NCI-H2107 treated with DMSO at 0.1 percent for 48 hours (cell line): Measurements from ENCODE around the gene GCDH.
"Not testable (repeated sequence)": the region's sequence is repeated elsewhere in the genome, so short reads cannot be mapped to it uniquely, and the experiment has no call there.

Source experiments
- DNase-seq: peaks from one replicate; lab custom pipeline; 2025; ENCODE audit not compliant: unreplicated experiment; lab: John Stamatoyannopoulos, UW

GCDH gene

DNA sequence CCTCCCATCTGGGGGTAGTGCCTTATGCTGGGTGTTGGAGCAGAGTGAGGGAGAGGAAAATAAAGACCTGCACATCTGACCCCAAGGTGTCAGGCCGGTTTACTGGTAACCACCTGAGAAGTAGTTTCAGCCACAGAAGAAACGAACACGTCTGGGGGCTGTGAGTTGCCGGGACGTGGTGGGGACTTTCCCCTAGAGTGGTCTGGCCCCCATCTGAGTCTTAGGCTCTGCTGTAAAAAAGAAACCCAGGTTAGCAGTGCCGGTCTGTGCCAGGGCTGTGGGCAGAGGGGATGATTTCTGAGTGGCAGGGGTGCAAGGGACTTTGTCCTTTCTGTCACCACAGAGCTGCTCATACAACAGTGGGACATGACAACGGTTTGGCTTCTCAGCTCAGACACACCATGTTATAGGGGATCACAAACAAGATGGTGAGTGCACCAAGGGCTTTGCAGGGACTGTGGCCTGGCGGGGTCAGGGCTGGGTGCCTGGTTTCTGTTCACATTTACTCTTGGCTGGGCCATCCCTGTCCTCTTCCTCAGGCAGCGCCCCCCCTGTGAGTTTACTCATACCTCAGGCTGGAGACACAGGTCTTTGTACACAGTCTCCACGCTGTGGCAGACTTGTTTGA lies 9.0 kb downstream of the GCDH start:
- DNase-seq = no peak

DNA sequence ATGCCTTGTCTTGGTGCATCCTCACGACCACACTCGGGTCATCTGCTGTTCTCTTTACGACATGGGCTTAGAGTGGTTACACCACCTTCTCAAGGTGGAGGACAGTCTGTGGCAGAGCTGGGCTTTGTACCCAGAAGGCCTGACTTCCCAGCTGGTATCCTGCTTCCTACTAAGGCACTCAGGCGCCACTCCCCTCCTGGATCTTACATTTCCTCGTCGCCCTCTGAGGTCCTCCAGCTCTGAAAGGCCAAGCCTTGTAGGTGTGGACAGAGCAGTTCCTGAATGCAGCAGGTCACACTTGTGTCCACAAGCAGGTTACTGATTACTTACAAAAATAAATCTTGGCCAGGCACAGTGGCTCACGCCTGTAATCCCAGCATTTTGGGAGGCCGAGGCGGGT lies 16.2 kb downstream of the GCDH start:
- DNase-seq = no peak

DNA sequence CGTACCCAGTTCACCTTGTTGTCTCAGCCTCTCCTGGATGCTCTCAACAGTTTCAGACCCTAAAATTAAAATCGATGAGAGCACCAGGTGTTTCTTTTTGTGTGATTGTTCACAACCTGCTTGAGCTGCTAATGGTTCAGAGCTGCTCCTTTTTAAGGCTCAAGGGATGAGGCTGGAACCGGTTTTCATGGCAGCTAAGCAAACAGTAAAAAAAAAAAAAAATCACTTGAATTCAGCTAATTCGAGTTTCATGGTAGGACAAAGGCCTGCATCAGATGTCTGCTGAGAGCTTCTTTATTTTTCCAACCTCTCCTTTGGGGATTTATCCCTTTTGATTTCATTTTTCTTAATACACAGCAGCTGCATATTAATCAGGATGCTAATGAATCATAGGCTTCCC lies 21.6 kb downstream of the GCDH start:
- DNase-seq = peak; percentile 97

DNA sequence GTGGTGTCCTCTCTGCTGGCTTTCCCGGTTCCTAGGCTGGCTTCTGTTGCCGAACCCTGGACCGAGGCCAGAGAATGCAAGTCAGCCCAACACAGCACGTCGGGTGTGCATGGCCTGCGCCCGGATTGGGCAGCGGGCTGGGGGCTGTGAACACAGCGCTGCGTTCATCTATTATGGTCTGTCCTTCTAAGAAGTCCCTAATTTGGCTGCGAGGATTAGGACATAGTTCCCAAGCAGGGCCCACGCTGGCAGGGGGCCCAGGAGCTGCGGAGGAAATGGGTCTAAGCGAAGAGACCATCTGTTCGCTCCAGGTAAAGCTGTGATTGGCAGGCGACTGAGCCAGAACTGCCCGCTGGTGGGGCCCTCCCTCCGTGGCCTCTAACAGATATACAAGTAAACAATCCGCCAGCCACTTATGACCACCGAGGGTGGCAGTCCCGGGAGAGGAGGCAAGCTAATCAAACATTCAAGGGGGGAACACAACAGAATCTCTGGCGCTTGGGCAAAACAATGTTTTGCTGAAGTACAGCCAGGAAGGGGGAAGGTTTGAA lies 22.1 kb downstream of the GCDH start:
- DNase-seq = peak; percentile 97

DNA sequence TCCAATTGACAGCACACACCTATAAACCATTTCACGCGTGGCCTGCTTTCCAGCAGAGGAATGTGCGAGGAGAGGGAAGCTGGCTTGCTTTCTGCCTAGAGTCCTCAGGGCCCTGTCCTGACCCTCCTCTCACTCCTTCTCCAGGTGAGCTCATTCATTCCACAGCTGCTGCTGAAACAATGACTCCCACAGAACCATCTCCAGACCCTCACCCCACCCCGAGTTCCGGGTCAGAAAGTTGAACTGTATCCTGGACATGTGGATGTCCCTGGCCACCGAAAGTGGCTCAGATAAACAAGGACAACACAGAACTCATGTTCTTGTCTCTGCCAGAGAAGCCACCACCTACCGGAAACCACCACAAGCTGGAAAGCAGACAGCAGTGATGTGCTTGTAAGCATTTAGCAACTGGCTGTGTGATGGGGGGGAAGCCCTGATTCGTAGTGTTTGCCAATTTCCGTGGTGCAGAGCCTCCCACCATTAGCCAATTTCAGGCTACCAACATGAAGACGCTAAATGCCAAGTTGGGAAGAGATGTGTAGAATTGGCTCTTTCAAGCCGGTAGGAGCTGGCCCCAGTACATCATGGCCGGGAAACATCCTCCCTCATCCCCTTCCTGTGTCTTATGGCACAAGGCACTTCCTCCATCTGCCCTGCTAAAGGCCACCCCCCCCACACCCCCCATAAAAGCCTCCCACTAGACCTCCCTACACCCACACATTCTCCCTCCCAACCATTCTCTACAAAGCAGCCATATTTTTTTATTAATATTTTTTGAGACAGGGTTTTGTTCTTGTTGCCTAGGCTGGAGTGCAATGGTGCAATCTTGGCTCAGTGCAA lies 23.1 kb downstream of the GCDH start:
- peak; percentile 65 for DNase-seq

DNA sequence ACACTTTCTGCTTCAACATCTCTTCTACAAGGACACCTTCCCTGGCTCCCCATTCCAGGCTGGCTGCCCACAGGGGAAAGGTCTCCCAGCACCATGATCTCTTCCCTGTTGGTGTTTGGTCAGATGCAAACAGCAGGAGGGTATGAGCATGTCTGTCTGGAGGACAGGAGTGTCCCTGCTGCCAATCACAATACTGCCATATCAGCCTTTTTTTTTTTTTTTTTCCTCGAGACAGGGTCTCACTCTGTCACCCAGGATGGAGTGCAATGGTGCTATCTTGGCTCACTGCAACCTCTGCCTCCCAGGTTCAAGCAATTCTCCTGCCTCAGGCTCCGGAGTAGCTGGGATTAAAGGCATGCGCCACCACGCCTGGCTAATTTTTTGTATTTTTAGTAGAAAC lies 24.9 kb downstream of the GCDH start:
- DNase-seq = not testable (repeated sequence)

DNA sequence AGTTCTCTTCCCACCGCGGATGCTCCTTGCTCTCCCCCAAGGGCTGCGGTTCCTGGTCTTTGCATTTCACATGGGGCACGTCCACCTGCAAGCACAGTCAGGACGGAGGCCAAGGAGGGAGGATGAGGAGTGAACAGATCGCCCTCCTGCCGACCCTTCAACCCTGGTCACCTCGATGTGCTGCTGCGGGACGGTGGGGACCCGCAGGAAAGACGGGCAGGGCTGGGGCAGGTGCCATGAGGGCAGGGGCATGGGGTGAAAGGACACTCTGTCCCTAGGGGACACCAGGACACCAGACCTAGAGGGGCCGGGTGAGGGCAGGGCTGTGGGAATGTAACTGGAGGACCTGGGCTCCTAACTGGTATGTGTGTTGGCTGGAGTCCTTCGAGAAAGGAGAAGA lies 27.3 kb downstream of the GCDH start:
- DNase-seq = no peak

DNA sequence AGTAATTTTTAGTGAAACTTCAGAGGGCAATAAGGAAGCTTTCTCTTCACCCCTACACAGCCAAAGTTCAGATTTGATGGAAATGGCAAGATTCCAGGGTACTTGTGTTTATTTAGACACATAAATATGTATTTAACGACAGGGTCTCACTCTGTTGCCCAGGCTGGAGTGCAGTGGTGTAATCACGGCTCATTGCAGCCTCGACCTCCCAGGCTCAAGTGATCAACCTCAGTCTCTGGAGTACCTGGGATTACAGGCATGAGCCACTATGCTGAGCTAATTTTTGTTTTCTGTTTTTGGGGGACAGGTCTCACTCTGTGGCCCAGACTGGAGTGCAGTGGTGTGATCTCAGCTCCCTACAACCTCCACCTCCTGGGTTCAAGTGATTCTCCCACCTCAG lies 30.1 kb downstream of the GCDH start:
- DNase-seq = no peak

DNA sequence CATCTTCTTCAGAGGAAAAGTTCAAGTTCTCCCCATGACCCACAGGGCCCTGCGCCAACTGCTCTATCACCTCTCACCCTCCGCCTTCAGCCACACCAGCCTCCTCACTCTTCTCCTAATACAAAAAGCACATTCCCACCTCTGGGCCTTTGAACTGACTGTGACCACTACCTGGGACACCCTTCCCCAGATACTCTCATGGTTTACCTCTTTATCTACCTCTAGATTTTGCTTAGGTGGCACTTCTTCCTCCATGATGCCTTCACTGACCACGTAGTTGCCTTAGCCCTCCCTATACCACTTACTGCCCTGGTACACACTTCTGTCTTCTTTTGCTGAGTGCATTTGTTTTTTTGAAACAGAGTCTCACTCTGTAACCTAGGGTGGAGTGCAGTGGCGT lies 32.0 kb downstream of the GCDH start:
- no peak for DNase-seq

DNA sequence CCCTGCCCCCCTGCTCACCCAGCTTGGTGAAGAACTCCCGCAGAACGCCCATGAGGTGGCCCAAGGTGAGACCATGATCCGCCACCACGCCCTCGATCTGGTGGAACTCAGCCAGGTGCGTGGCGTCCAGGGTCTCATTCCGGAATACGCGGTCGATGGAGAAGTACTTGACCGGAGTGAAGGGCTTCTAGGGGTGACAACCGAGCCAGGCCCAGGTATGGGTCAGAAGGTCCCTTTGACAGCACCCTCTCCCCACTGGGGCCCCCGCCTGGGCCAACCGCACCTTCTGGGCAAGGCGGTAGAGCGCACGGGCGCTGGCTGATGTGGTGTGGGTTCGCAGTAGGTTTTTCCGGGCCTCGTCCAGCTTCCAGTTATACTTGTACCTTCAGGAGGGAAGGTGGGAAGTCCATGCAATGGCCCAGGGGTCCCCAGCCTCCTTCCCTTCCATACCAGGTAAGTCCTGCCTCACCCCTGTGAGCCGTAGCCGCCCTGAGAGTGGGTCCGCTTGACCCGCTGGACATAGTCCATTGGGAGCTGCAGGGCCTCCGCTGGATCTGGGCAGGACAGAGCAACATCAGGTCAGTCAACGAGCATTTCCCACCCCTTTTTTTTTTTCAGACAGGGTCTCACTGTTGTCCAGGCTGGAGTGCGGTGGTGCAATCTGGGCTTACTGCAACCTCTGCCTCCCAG lies 33.8 kb downstream of the GCDH start:
- no peak for DNase-seq

DNA sequence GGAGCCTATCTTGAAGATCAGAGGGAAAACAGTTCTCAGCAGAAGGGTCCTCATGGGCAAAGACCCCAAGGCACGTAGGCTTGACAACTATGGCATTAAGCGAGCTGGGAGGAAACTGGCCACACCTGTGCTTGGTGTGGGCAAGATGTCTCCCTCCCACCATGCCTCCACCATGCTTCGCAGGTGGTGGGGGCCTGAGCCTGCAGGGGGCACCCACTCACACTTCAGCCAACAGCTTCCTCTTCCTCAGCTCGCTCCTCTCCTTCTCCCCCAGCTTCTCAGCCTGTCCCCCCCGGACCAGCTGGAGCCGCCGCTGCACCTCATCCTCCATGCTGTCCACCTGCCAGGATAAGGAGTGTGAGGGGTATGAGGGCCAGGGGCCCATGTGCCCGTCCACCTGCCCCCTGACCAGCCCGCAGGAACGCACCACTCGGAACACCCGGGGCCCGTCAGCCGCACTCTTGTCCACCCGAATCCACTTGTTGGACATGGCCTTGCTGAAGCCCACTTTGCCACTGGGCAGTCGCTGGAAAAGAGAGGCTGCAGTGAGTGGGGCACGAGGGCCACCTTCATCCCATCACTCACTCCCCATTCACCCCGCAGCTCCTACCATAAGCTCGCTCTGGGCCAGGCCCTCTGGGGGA lies 39.2 kb downstream of the GCDH start:
- no peak for DNase-seq

DNA sequence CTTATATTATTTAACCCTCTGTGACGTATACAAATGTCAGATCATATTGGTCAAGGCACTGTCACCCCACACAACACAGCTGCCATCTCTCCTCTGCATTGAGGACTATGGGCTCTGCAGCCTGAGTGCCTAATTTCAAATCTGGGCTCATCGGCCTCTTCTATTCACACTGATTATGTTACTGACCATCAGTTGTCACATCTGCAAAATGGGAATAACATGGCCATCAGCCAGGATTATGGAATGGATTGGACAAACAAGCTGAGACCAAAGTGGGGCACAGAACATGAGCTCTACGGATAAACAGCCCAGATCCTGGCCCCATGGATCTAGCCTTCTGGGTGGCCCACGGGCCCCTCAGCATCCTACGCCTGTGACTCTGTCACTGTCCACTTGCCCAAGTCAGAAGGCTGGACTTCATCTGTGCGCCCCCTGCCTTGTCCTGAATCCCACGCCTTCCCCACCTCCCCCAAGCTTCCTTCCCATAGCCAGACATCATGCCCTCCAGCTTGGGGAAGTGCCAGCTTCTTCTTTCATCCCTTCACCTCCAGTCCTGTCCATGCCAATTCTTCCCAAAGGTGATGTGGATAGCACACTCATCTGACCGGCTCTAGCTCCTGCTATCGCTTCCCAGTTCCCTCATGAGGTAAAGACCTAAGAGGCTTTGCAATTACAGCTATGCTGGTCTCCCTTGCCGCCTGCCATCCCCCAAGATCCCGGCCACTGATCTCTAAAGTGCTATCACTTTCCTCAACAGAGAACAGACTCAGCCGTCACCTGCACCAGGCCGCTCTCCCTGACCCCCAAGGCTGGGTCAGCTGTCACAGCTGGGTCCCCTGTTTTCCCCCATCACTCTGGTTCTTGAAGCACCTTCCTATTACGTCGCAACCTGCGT lies 41.7 kb downstream of the GCDH start:
- DNase-seq = no peak

DNA sequence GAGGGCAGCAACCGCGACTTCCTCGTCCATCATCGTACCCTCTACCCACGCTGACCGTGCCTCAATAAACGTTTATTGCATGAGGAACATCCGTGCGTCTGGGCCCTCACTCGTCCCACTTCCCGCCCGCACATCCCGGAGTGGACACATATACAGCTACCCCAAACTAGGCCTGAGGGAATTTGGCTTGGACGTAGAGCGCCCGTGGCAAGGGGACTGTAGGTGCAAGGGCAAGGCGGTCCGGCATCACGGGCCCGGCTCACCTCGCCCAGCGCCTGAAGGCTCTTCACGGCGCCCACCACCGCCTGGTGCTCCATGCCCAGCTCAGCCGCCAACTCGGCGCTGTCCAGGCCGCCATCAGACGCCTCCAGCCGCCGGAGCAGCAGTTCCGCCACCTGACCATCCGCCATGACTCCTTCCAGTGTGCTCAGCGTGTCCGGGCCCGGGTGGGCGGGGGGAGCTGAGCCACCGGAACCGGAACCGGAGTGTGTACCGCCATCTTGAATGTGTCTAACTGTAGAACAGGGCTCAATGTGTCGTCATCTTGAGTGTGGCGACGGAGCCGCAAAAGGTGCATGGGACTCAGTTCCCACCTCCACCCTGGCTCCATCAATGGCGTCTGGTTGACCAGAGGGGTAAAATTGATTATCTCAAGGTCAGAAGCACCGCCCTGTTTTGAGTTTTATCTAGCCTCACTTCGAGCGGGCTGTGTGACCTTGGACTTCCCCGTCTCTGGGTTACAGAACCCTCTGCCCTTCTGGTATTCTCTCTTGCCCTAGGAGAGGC lies 42.5 kb downstream of the GCDH start, which contains the start of gene FARSA:
Gene FARSA (minus strand): TSS at position 425 of the 786 bp plus-strand sequence. CDS start 15 bp downstream, at position 410.
- peak; percentile 79 for DNase-seq

DNA sequence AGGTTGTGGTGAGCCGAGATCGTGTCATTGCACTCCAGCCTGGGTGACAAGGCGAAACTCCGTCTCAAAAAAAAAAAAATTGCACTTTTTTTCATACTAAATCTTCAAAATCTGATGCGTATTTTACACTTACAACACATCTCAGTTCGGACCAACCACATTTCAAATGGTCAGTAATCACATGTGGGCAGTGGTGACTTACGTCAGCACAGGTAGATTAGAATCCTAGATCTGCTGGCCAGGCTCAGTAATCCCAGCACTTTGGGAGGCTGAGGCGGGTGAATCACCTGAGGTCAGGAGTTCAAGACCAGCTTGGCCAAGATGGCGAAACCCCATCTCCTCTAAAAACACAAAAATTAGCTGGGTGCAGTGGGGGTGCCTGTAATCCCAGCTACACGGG lies 44.1 kb downstream of the GCDH start:
- no peak for DNase-seq

DNA sequence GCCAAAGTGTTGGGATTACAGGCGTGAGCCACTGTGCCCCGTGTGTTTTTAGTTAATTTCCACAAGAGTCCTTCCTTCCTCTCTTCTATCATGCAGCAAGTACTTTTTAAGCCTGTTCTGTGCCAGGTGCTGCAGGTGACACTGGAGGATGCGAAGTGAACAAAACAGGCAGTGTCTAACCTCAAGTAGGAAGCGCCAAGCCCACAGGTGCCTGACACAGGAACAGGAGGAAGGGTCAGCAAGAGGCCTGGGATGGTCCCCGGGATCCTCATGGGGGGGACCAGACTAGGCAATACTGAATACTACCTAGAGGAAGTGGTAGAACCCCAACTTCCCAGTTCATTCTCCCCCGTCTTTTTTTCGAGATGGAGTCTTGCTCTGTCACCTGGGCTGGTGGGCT lies 45.6 kb downstream of the GCDH start:
- peak; percentile 63 for DNase-seq

DNA sequence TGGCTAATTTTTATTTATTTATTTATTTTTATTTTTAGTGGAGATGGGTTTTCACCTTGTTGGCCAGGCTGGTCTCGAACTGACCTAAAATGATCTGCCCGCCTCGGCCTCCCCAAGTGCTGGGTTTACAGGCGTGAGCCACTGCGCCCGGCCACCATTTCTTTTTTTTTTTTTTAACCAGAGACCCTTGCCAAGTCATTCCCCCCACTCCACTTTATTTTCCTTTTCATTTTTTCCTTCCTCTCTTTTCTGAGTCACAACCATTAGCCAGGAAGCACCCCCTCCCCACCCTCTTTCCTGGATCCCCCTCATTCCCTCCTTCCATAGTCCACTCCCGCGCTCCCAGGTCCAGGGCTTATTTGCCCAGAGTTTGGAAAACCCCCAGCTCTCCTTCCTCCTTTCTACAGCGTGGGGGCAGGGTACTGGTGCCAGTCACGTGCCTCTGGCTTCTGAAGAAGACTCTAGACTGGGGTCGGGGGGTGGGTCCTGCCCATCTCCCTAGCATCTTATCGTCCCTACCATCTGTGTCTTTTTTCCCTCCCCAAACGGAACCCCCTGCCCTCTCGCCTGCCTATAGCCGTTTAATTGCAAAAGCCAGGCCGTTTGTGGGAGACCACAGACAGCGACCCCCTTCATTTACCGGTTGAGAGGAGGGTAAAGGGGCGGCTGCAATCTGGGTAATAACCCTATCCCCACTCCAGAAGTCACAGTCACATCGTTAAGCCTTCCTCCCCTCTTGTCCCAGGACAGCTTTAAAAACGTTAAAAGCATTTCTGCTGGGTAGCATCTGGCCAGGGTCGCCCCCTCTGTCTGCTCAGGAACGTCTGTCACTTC lies 46.4 kb downstream of the GCDH start:
- peak; percentile 74 for DNase-seq

DNA sequence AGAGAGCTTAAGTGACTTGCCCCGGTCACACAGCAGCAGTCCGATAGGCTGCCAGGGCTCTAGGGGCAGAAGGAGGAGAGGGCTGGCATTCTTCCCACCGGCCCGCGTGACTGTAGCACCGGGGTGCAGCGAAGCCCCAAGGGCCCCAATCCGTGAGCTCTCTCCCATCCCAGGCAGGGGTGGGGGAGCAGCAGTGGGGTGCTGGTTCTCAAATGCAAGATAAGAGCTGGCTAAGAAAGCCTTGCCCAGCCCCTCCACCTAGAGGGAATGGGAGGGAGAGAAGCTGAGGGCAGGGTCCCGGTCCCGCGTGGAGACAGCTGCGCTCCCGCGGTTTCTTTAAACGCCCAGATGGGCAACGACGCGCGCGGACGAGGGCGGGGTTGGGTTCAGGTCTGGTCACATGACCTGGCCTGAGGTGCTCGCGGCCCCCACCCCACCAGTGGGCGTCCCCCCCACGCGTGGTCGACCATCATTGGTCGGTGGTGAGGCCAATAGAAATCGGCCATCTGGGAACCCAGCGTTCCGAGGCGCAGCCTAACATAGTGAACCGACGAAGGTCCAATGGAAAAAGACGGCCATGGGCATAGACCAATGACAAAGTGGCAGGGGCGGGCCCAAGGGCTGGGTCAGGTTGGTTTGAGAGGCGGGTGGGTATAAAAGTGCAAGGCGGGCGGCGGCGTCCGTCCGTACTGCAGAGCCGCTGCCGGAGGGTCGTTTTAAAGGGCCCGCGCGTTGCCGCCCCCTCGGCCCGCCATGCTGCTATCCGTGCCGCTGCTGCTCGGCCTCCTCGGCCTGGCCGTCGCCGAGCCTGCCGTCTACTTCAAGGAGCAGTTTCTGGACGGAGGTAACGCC lies 47.2 kb downstream of the GCDH start, which contains the start of gene CALR:
Gene CALR (plus strand): TSS at position 683 of the 852 bp plus-strand sequence. CDS start 71 bp downstream, at position 754.
- DNase-seq = peak; percentile 91
